Endodermal cell (in vitro differentiated cells): Measurements from ENCODE around the gene IL6R. TPM values are rescaled to one million over a fixed set of nuclear protein-coding genes. Genes with fewer than 3 reads are reported as not detected.

Source experiments
- DNase-seq: peaks from one replicate; pipeline ENCODE4 v3.0.0-alpha.2; 2017
- H3K27ac ChIP-seq: 2 replicates; pipeline ENCODE4 v1.5.1; 2013; ENCODE audit warnings: mild to moderate bottlenecking, low read depth, low read length, moderate library complexity
- H3K27me3 ChIP-seq: 2 replicates; pipeline ENCODE4 v1.6.1; 2013; ENCODE audit warnings: mild to moderate bottlenecking, low read length, moderate library complexity; ENCODE audit not compliant: insufficient read depth, control insufficient read depth, poor library complexity, severe bottlenecking
- H3K36me3 ChIP-seq: 2 replicates; pipeline ENCODE4 v1.7.0; 2013; ENCODE audit warnings: mild to moderate bottlenecking, low read length, moderate library complexity; ENCODE audit not compliant: control insufficient read depth, insufficient read depth
- H3K4me1 ChIP-seq: one replicate; pipeline ENCODE4 v1.7.0; 2013; ENCODE audit warnings: low read length; ENCODE audit not compliant: control insufficient read depth, insufficient read depth
- H3K4me3 ChIP-seq: 2 replicates; pipeline ENCODE4 v1.5.1; 2013; ENCODE audit warnings: mild to moderate bottlenecking, low read length, moderate library complexity
- H3K9ac ChIP-seq: 2 replicates; pipeline ENCODE4 v1.6.1; 2013; ENCODE audit warnings: mild to moderate bottlenecking, low read length, moderate library complexity; ENCODE audit not compliant: poor library complexity, severe bottlenecking; ENCODE audit errors: extremely low read depth
- H3K9me3 ChIP-seq: 2 replicates; pipeline ENCODE4 v1.6.1; 2013; ENCODE audit warnings: mild to moderate bottlenecking, low read length, moderate library complexity; ENCODE audit not compliant: control insufficient read depth
- H3K27ac Mint-ChIP-seq: 2 replicates; pipeline ENCODE4 v1.8.0; 2020; ENCODE audit warnings: mixed read lengths
- H3K27me3 Mint-ChIP-seq: 2 replicates; pipeline ENCODE4 v1.8.0; 2021; ENCODE audit warnings: mild to moderate bottlenecking, mixed read lengths; ENCODE audit not compliant: insufficient read depth
- H3K36me3 Mint-ChIP-seq: 2 replicates; pipeline ENCODE4 v1.8.0; 2020; ENCODE audit warnings: low read depth, mixed read lengths
- H3K4me1 Mint-ChIP-seq: 2 replicates; pipeline ENCODE4 v1.8.0; 2020; ENCODE audit warnings: mixed read lengths
- H3K4me3 Mint-ChIP-seq: 2 replicates; pipeline ENCODE4 v1.8.0; 2020; ENCODE audit warnings: mild to moderate bottlenecking, moderate library complexity, mixed read lengths
- H3K9me3 Mint-ChIP-seq: 2 replicates; pipeline ENCODE4 v1.8.0; 2020; ENCODE audit warnings: mild to moderate bottlenecking, mixed read lengths
- CTCF ChIP-seq: fragments of 200-600 bp; sonication (generic); conservative IDR thresholded peaks from 2 replicates; pipeline ENCODE4 v1.5.0; 2021; ENCODE audit warnings: antibody characterized with exemption, mild to moderate bottlenecking
- WGBS, 2 experiments: methylation state at CpG; one replicate each; pipeline versions ENCODE4 v1.1.5 to v1.1.7; 2013; ENCODE audit warnings: missing lambda C conversion rate in 2 of 2, mixed read lengths in 1 of 2; ENCODE audit not compliant: insufficient coverage in 1 of 2, insufficient read length in 1 of 2; 5-methylcytosine and 5-hydroxymethylcytosine counted together
- total RNA-seq, 2 donors: library from RNA; stranded (reverse); fragmentation: NEBNext Ultra II Directional in 1 of 2; extraction: Animal tissue kit (Norgen Biotek cat#: 25700) in 1 of 2; gene quantifications; 2 replicates in 1 of 2; 3 replicates in 1 of 2; pipeline ENCODE4 v1.2.1, GENCODE V29; 2021

The IL6R gene
- total RNA-seq, 2 donors from 2014 or later, result 0.77 to 1.0 TPM

GRCh38 chr1:154497026-154497806 is 92.1 kb downstream of the IL6R start:
- H3K36me3 ChIP-seq, result no peaks in the 10 kb centered on the region
- H3K4me3 Mint-ChIP-seq, result no peak overlapping the region
- peak; percentile 58 for DNase-seq
- no peaks in the 10 kb centered on the region for H3K9me3 Mint-ChIP-seq
- H3K4me1 Mint-ChIP-seq, result peaks cover 26% of the 10 kb centered on the region
- H3K4me3 ChIP-seq, result no peak overlapping the region
- no peaks in the 10 kb centered on the region for H3K9me3 ChIP-seq
- H3K36me3 Mint-ChIP-seq, result no peaks in the 10 kb centered on the region
- H3K27ac Mint-ChIP-seq, result no peak overlapping the region
- no peak overlapping the region for H3K9ac ChIP-seq
- H3K27ac ChIP-seq, result no peak overlapping the region
- peaks cover 4% of the 10 kb centered on the region for H3K4me1 ChIP-seq
- H3K27me3 Mint-ChIP-seq, result peaks cover 35% of the 10 kb centered on the region
- TF ChIP-seq CTCF, result no peak
- peaks cover 39% of the 10 kb centered on the region for H3K27me3 ChIP-seq
- 58 to 64% methylated on average over 5 of the region's 5 CpGs for WGBS, 2 experiments

GRCh38 chr1:154499446-154499845 is 94.3 kb downstream of the IL6R start:
- Histone ChIP-seq H3K36me3 (no peaks in the 10 kb centered on the region), H3K9me3 (no peaks in the 10 kb centered on the region), H3K4me1 (no peaks in the 10 kb centered on the region), H3K27me3 (peaks cover 61% of the 10 kb centered on the region), H3K9ac (no peak overlapping the region), H3K4me3 (no peak overlapping the region), H3K27ac (no peak overlapping the region)
- H3K4me1 Mint-ChIP-seq, result peaks cover 9% of the 10 kb centered on the region
- peaks cover 12% of the 10 kb centered on the region for H3K9me3 Mint-ChIP-seq
- H3K36me3 Mint-ChIP-seq, result no peaks in the 10 kb centered on the region
- H3K4me3 Mint-ChIP-seq, result no peak overlapping the region
- H3K27ac Mint-ChIP-seq, result no peak overlapping the region
- DNase-seq, result no peak
- WGBS, 2 experiments, result 93 to 100% methylated on average over 1 of the region's 1 CpG
- TF ChIP-seq CTCF, result no peak
- H3K27me3 Mint-ChIP-seq, result peaks cover 56% of the 10 kb centered on the region

- H3K4me1 ChIP-seq, result no peaks in the 10 kb centered on the region
- Mint-ChIP-seq H3K4me3 (no peak overlapping the region), H3K9me3 (peaks cover 12% of the 10 kb centered on the region), H3K4me1 (peaks cover 9% of the 10 kb centered on the region), H3K36me3 (no peaks in the 10 kb centered on the region), H3K27me3 (peaks cover 66% of the 10 kb centered on the region), H3K27ac (no peak overlapping the region)
- no peak for DNase-seq
- TF ChIP-seq CTCF, result no peak
- no peaks in the 10 kb centered on the region for H3K9me3 ChIP-seq
- no peaks in the 10 kb centered on the region for H3K36me3 ChIP-seq
- no peak overlapping the region for H3K27ac ChIP-seq
- H3K4me3 ChIP-seq, result no peak overlapping the region
- peaks cover 72% of the 10 kb centered on the region for H3K27me3 ChIP-seq
- 87 to 90% methylated on average over 5 to 8 of the region's 8 CpGs for WGBS, 2 experiments
- no peak overlapping the region for H3K9ac ChIP-seq
These were observed 95.4 kb downstream of the IL6R start for GRCh38 chr1:154500533-154500932.
